Ectodermal cell (in vitro differentiated cells): Measurements from ENCODE around the gene CCBE1.

Experiments
- H3K27ac ChIP-seq: 2 replicates; pipeline ENCODE4 v1.7.0; 2013; ENCODE audit warnings: mild to moderate bottlenecking, low read depth, low read length; ENCODE audit not compliant: insufficient read depth, poor library complexity, severe bottlenecking
- H3K27me3 ChIP-seq: 2 replicates; pipeline ENCODE4 v1.7.0; 2013; ENCODE audit warnings: mild to moderate bottlenecking, low read length; ENCODE audit not compliant: insufficient read depth, control insufficient read depth, poor library complexity, severe bottlenecking
- H3K36me3 ChIP-seq: one replicate; pipeline ENCODE4 v1.7.0; 2013; ENCODE audit warnings: low read length; ENCODE audit not compliant: control insufficient read depth, insufficient read depth
- H3K4me1 ChIP-seq: one replicate; pipeline ENCODE4 v1.7.0; 2013; ENCODE audit warnings: low read length; ENCODE audit not compliant: control insufficient read depth, insufficient read depth
- H3K4me3 ChIP-seq: 2 replicates; pipeline ENCODE4 v1.7.0; 2013; ENCODE audit warnings: low read depth, low read length, control low read depth; ENCODE audit not compliant: insufficient read depth
- H3K9me3 ChIP-seq: 2 replicates; pipeline ENCODE4 v1.7.0; 2013; ENCODE audit warnings: mild to moderate bottlenecking, low read length, moderate library complexity; ENCODE audit not compliant: control insufficient read depth
- WGBS, 2 experiments: methylation state at CpG; one replicate each; pipeline ENCODE4 v1.1.7; 2013; ENCODE audit warnings: missing lambda C conversion rate in 2 of 2; 5-methylcytosine and 5-hydroxymethylcytosine counted together

The CCBE1 gene

GRCh38 chr18:59569390-59569791, 127.8 kb downstream of the CCBE1 start:
- Histone ChIP-seq H3K36me3 (no peaks in the 10 kb centered on the region), H3K27me3 (peaks cover 13% of the 10 kb centered on the region), H3K9me3 (no peaks in the 10 kb centered on the region), H3K4me1 (peaks cover 9% of the 10 kb centered on the region), H3K27ac (no peak overlapping the region), H3K4me3 (no peak overlapping the region)
- WGBS, 2 experiments = 78 to 87% methylated on average over 1 of the region's 1 CpG

GRCh38 chr18:59567431-59567830, 129.8 kb downstream of the CCBE1 start:
- peaks cover 13% of the 10 kb centered on the region for H3K27me3 ChIP-seq
- H3K36me3 ChIP-seq = no peaks in the 10 kb centered on the region
- WGBS, 2 experiments = 95 to 97% methylated on average over 6 of the region's 6 CpGs
- no peaks in the 10 kb centered on the region for H3K9me3 ChIP-seq
- H3K27ac ChIP-seq = no peak overlapping the region
- peaks cover 9% of the 10 kb centered on the region for H3K4me1 ChIP-seq
- H3K4me3 ChIP-seq = no peak overlapping the region

GRCh38 chr18:59566533-59566971, 130.7 kb downstream of the CCBE1 start:
- 86 to 88% methylated on average over 4 of the region's 4 CpGs for WGBS, 2 experiments

GRCh38 chr18:59565957-59566356, 131.3 kb downstream of the CCBE1 start:
- Histone ChIP-seq H3K27me3 (peaks cover 13% of the 10 kb centered on the region), H3K27ac (no peak overlapping the region), H3K4me3 (no peak overlapping the region), H3K9me3 (no peaks in the 10 kb centered on the region), H3K36me3 (no peaks in the 10 kb centered on the region), H3K4me1 (peaks cover 9% of the 10 kb centered on the region)
- 76 to 84% methylated on average over 3 of the region's 3 CpGs for WGBS, 2 experiments

More at GRCh38 chr18:59566533-59566971, 130.7 kb downstream of the CCBE1 start:
- no peak overlapping the region for H3K4me3 ChIP-seq
- H3K36me3 ChIP-seq = no peaks in the 10 kb centered on the region
- H3K4me1 ChIP-seq = peaks cover 9% of the 10 kb centered on the region
- H3K9me3 ChIP-seq = no peaks in the 10 kb centered on the region
- H3K27me3 ChIP-seq = peaks cover 13% of the 10 kb centered on the region
- no peak overlapping the region for H3K27ac ChIP-seq

GRCh38 chr18:59564561-59564960, 132.7 kb downstream of the CCBE1 start:
- no peaks in the 10 kb centered on the region for H3K9me3 ChIP-seq
- H3K27me3 ChIP-seq = peaks cover 13% of the 10 kb centered on the region
- H3K4me3 ChIP-seq = no peak overlapping the region
- no peaks in the 10 kb centered on the region for H3K4me1 ChIP-seq
- 93 to 95% methylated on average over 3 of the region's 3 CpGs for WGBS, 2 experiments
- no peaks in the 10 kb centered on the region for H3K36me3 ChIP-seq
- H3K27ac ChIP-seq = no peak overlapping the region

- Histone ChIP-seq H3K4me1 (no peaks in the 10 kb centered on the region), H3K36me3 (no peaks in the 10 kb centered on the region), H3K27me3 (peaks cover under 1% of the 10 kb centered on the region), H3K4me3 (no peak overlapping the region), H3K27ac (no peak overlapping the region), H3K9me3 (no peaks in the 10 kb centered on the region)
- 95 to 98% methylated on average over 2 to 3 of the region's 3 CpGs for WGBS, 2 experiments
These were observed 133.9 kb downstream of the CCBE1 start for GRCh38 chr18:59563176-59563785.

- Histone ChIP-seq H3K4me3 (no peak overlapping the region), H3K4me1 (no peaks in the 10 kb centered on the region), H3K27ac (no peak overlapping the region), H3K36me3 (no peaks in the 10 kb centered on the region), H3K27me3 (no peaks in the 10 kb centered on the region), H3K9me3 (no peaks in the 10 kb centered on the region)
- 87 to 89% methylated on average over 6 of the region's 6 CpGs for WGBS, 2 experiments
These were observed 134.5 kb downstream of the CCBE1 start for GRCh38 chr18:59562751-59563150.

GRCh38 chr18:59561612-59562011, 135.6 kb downstream of the CCBE1 start:
- Histone ChIP-seq H3K9me3 (no peaks in the 10 kb centered on the region), H3K27ac (no peak overlapping the region), H3K36me3 (no peaks in the 10 kb centered on the region), H3K27me3 (no peaks in the 10 kb centered on the region), H3K4me3 (no peak overlapping the region), H3K4me1 (no peaks in the 10 kb centered on the region)
- 81% methylated on average over 5 of the region's 5 CpGs for WGBS, 2 experiments

- Histone ChIP-seq H3K36me3 (no peaks in the 10 kb centered on the region), H3K9me3 (no peaks in the 10 kb centered on the region), H3K4me1 (no peaks in the 10 kb centered on the region), H3K27ac (no peak overlapping the region), H3K27me3 (no peaks in the 10 kb centered on the region), H3K4me3 (no peak overlapping the region)
- 95% methylated on average over 7 of the region's 7 CpGs for WGBS, 2 experiments
These were observed 136.7 kb downstream of the CCBE1 start for GRCh38 chr18:59560556-59560955.

- Histone ChIP-seq H3K9me3 (no peaks in the 10 kb centered on the region), H3K4me3 (no peak overlapping the region), H3K36me3 (no peaks in the 10 kb centered on the region), H3K4me1 (no peaks in the 10 kb centered on the region), H3K27ac (no peak overlapping the region), H3K27me3 (no peaks in the 10 kb centered on the region)
- WGBS, 2 experiments = 88 to 92% methylated on average over 7 of the region's 7 CpGs
These were observed 137.7 kb downstream of the CCBE1 start for GRCh38 chr18:59559528-59559927.
